HepG2 (cell line): ENCODE results near the gene CLPTM1L. TPM values are rescaled to one million over a fixed set of nuclear protein-coding genes. Genes with fewer than 3 reads are reported as not detected.

Experiments
- ATAC-seq: fragments of 200-7000 bp; cut with Tn5 transposase; 3 replicates; pipeline ENCODE4 v1.9.1; 2020; ENCODE audit warnings: mild to moderate bottlenecking, moderate library complexity
- BruUV-seq: library from RNA; stranded (reverse); fragments of 400-500 nt; replicated peaks from 2 replicates; lab custom pipeline; 2021; lab: Mats Ljungman, UMichigan
- CTCF ChIA-PET: fragments of 300-600 bp; formaldehyde crosslinking; extraction: SDS; loops from one replicate; lab custom pipeline; 2021; ENCODE audit warnings: low total read pairs, inconsistent platforms, low intra/inter-chr PET ratio; lab: Yijun Ruan, JAX
- POLR2A ChIA-PET: fragments of 350-600 bp; sonication (Branson Sonifier 250); formaldehyde crosslinking; loops from one replicate; lab custom pipeline; 2020; ENCODE audit warnings: antibody characterized with exemption, inconsistent platforms; lab: Yijun Ruan, JAX
- DNase-seq: peaks from one replicate; pipeline ENCODE4 v3.0.0-alpha.2; 2015; ENCODE audit warnings: low spot score
- FAIRE-seq: peaks from 3 replicates; lab custom pipeline; 2011; peaks lifted over from hg19 to GRCh38; lab: Jason Lieb, UNC
- H2AFZ ChIP-seq: one replicate; pipeline ENCODE4 v1.6.1; 2011; ENCODE audit warnings: low read length, inconsistent platforms
- H3K27ac ChIP-seq: fragments of 300-600 bp; 3 replicates; pipeline ENCODE4 v1.8.0; 2011; ENCODE audit warnings: mixed run types, mild to moderate bottlenecking, mixed read lengths, low read length, inconsistent platforms; ENCODE audit not compliant: insufficient read depth; ENCODE audit errors: extremely low read length
- H3K27me3 ChIP-seq, 2 experiments: fragments of 200-600 bp in 1 of 2; 2 replicates in 1 of 2; 3 replicates in 1 of 2; pipeline versions ENCODE4 v1.6.0 to v1.8.0; 2011; ENCODE audit warnings: low read length in 2 of 2, mild to moderate bottlenecking in 2 of 2, moderate library complexity in 2 of 2, inconsistent platforms in 1 of 2; ENCODE audit not compliant: insufficient read depth in 2 of 2, control insufficient read depth in 1 of 2
- H3K36me3 ChIP-seq, 2 experiments: fragments of 200-600 bp in 1 of 2; replicated peaks in 1 of 2; 2 replicates in 1 of 2; 3 replicates in 1 of 2; pipeline versions ENCODE4 v1.5.1 to v1.8.0; 2011; ENCODE audit warnings: low read length in 2 of 2, inconsistent platforms in 1 of 2; ENCODE audit not compliant: insufficient read depth in 2 of 2, control insufficient read depth in 1 of 2
- H3K4me1 ChIP-seq: 2 replicates; pipeline ENCODE4 v1.5.1; 2012; ENCODE audit warnings: low read length, inconsistent platforms; ENCODE audit not compliant: insufficient read depth
- H3K4me2 ChIP-seq: 2 replicates; pipeline ENCODE4 v1.6.0; 2011; ENCODE audit warnings: low read depth, low read length, inconsistent platforms
- H3K4me3 ChIP-seq, 3 experiments: fragments of 200-600 bp in 1 of 3; sonication (generic), shearing (Covaris generic) in 1 of 3; replicated peaks in 1 of 3; 2 replicates each; pipeline ENCODE4 v1.5.1; 2011 to 2016; ENCODE audit warnings: low read length in 3 of 3, inconsistent platforms in 2 of 3, low read depth in 2 of 3, mild to moderate bottlenecking in 2 of 3, control low read depth in 1 of 3, mixed read lengths in 1 of 3; ENCODE audit not compliant: insufficient read depth in 1 of 3
- H3K79me2 ChIP-seq: one replicate; pipeline ENCODE4 v1.6.1; 2011; ENCODE audit warnings: low read length, inconsistent platforms; ENCODE audit not compliant: insufficient read depth
- H3K9ac ChIP-seq: 2 replicates; pipeline ENCODE4 v1.6.0; 2011; ENCODE audit warnings: mild to moderate bottlenecking, low read depth, low read length, inconsistent platforms; ENCODE audit not compliant: insufficient read depth
- H3K9me3 ChIP-seq: 2 replicates; pipeline ENCODE4 v1.5.1; 2012; ENCODE audit warnings: mild to moderate bottlenecking, low read length
- H4K20me1 ChIP-seq: 2 replicates; pipeline ENCODE4 v1.6.0; 2011; ENCODE audit warnings: inconsistent platforms, mild to moderate bottlenecking, low read length, moderate library complexity; ENCODE audit not compliant: insufficient read depth
- BRF2 ChIP-seq: sonication (generic); formaldehyde crosslinking; IDR thresholded peaks from 2 replicates; pipeline ENCODE4 v1.8.1; 2022; ENCODE audit warnings: mild to moderate bottlenecking, missing genetic modification reagents
- LCORL ChIP-seq, 2 experiments: fragments of 450-650 bp in 1 of 2; sonication (generic) in 1 of 2; formaldehyde crosslinking in 1 of 2; IDR thresholded peaks; 2 replicates each; pipeline versions ENCODE4 v1.5.0 to v1.6.1; 2017 to 2020; ENCODE audit warnings: antibody characterized with exemption in 1 of 2, missing genetic modification reagents in 1 of 2
- MAFG ChIP-seq: sonication (generic); formaldehyde crosslinking; IDR thresholded peaks from 2 replicates; pipeline ENCODE4 v1.5.1; 2020; ENCODE audit warnings: mild to moderate bottlenecking, missing genetic modification reagents
- MEIS2 ChIP-seq: sonication (generic); formaldehyde crosslinking; IDR thresholded peaks from 2 replicates; pipeline ENCODE4 v1.9.0; 2021; ENCODE audit warnings: mild to moderate bottlenecking, missing genetic modification reagents
- NKX3-1 ChIP-seq: sonication (generic); formaldehyde crosslinking; IDR thresholded peaks from 2 replicates; pipeline ENCODE4 v1.5.0; 2020; ENCODE audit warnings: missing genetic modification reagents
- PITX1 ChIP-seq: sonication (generic); formaldehyde crosslinking; IDR thresholded peaks from 2 replicates; pipeline ENCODE4 v1.5.1; 2020; ENCODE audit warnings: mild to moderate bottlenecking, missing genetic modification reagents
- POGZ ChIP-seq: sonication (generic); formaldehyde crosslinking; IDR thresholded peaks from 2 replicates; pipeline ENCODE4 v1.4.0; 2020; ENCODE audit warnings: mild to moderate bottlenecking, missing genetic modification reagents
- RARG ChIP-seq: sonication (generic); formaldehyde crosslinking; IDR thresholded peaks from 2 replicates; pipeline ENCODE4 v1.4.0; 2020; ENCODE audit warnings: low read depth, mild to moderate bottlenecking, missing genetic modification reagents
- TBL1XR1 ChIP-seq: fragments of 150-350 bp; IDR thresholded peaks from 2 replicates; pipeline ENCODE4 v1.6.1; 2014; ENCODE audit warnings: borderline replicate concordance, low read length; ENCODE audit not compliant: partially characterized antibody
- ZBTB39 ChIP-seq: sonication (generic); formaldehyde crosslinking; IDR thresholded peaks from 2 replicates; pipeline ENCODE4 v1.5.0; 2020; ENCODE audit warnings: missing genetic modification reagents
- ZNF644 ChIP-seq: IDR thresholded peaks from 2 replicates; pipeline ENCODE4 v1.6.1; 2016; ENCODE audit warnings: low read depth
- WGBS: methylation state at CpG from one replicate; pipeline ENCODE4 v1.1.6; 2017; ENCODE audit warnings: low lambda C conversion rate; 5-methylcytosine and 5-hydroxymethylcytosine counted together
- in situ Hi-C: cut with HindIII; loops from 2 replicates; pipeline ENCODE4 v1.10.0; 2017; ENCODE audit warnings: low pct_unique_long_range_greater_than_20kb; ENCODE audit not compliant: extremely low pct_ligation_motif_present
- intact Hi-C: fragments of 100-400 bp; cut with micrococcal nuclease; formaldehyde crosslinking; loops from one replicate; pipeline ENCODE4 v1.10.0; 2022; ENCODE audit not compliant: unreplicated experiment
- polyA plus RNA-seq, 8 experiments: library from polyadenylated mRNA; depleted of rRNA in 3 of 8; stranded (reverse) in 7 of 8; unstranded in 1 of 8; fragments of >200 nt; fragmentation: Illumina TruSeq in 4 of 8; extraction: Trizol in 4 of 8; gene quantifications; 2 replicates each; pipeline versions ENCODE4 v1.2.1 to v1.2.3, GENCODE V29; 2011 to 2016; ENCODE audit warnings: low read depth in 4 of 8, missing spikeins in 1 of 8, mixed read lengths in 1 of 8; ENCODE audit not compliant: insufficient read depth in 1 of 8
- total RNA-seq, 5 experiments: library from RNA; depleted of rRNA; stranded (reverse); fragments of >200 nt; fragmentation: Illumina TruSeq; extraction: Trizol; gene quantifications; 2 replicates each; pipeline ENCODE4 v1.2.3, GENCODE V29; 2016; ENCODE audit warnings: low read depth in 1 of 5

The CLPTM1L gene
- total and polyA plus RNA-seq, 2 of the 13 experiments (the other 11 are each of a cell fraction or from before 2014, with no cell fraction given), result 80.3 to 124 TPM

DNA sequence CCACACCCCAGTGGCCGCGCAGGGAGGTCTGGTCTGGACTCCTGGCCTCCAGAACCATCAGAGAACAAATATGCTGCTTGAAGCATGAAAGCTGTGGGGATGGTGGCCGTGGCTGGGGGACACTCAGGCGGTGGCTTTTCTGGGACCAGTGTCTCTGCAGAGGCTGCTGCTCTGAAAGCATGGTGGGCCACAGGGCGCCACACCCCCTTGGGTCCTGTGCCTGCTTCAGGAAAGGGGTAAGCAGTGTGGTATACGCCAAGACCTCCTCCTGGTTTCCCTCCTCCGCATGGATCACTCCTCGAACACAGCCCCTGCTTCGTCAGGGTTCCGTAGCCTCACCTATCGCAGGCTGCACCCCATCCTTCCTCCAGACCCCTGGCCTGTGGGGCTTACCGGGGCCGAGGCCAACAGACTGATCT is 30.3 kb downstream of the CLPTM1L start:
- no peak for DNase-seq
- FAIRE-seq, result no peak
- no TSS peak for BruUV-seq

More for the DNA sequence above, 30.3 kb downstream of the CLPTM1L start:
- TF ChIP-seq PITX1 (CRISPR knock-in tag) (no peak), MEIS2 (CRISPR knock-in tag) (no peak), MAFG (no peak), RARG (no peak), TBL1XR1 (no peak), LCORL (IDR thresholded peaks at IDR 0.05) (no peak), LCORL (CRISPR knock-in tag; IDR thresholded peaks at IDR 0.05) (no peak), ZBTB39 (CRISPR knock-in tag) (no peak), ZNF644 (CRISPR knock-in tag) (no peak), POGZ (CRISPR knock-in tag) (no peak), NKX3-1 (CRISPR knock-in tag) (no peak), BRF2 (CRISPR knock-in tag) (no peak)
- no peak overlapping the region for H3K27ac ChIP-seq
- WGBS, result 84% methylated on average over 11 of the region's 13 CpGs
- H2AFZ ChIP-seq, result no peak overlapping the region
- H3K9ac ChIP-seq, result no peak overlapping the region
- no peaks in the 10 kb centered on the region for H3K9me3 ChIP-seq
- peaks cover 6 to 27% of the 10 kb centered on the region in 2 experiments; a peak in 4 of 5 replicates for H3K27me3 ChIP-seq
- no peaks in the 10 kb centered on the region for H4K20me1 ChIP-seq
- ChIA-PET CTCF (no interaction called here), POLR2A (no interaction called here)
- no peaks in the 10 kb centered on the region for H3K79me2 ChIP-seq
- peaks cover 2 to 7% of the 10 kb centered on the region in 2 experiments; a peak in 2 of 5 replicates for H3K36me3 ChIP-seq
- no peak overlapping the region for H3K4me2 ChIP-seq
- peaks cover 20% of the 10 kb centered on the region for H3K4me1 ChIP-seq
- ATAC-seq, result no peak
- H3K4me3 ChIP-seq, result no peak overlapping the region
- in situ Hi-C loops (no loop called here), intact Hi-C loops (no loop called here)
